HG02623 (cell line): ENCODE measurements around the gene SLC22A7.

ENCODE experiments used
- ATAC-seq: cut with Tn5 transposase; IDR thresholded peaks from one replicate; pipeline ENCODE4 v1.9.1; 2021; ENCODE audit warnings: moderate library complexity; ENCODE audit not compliant: unreplicated experiment

The SLC22A7 gene

DNA sequence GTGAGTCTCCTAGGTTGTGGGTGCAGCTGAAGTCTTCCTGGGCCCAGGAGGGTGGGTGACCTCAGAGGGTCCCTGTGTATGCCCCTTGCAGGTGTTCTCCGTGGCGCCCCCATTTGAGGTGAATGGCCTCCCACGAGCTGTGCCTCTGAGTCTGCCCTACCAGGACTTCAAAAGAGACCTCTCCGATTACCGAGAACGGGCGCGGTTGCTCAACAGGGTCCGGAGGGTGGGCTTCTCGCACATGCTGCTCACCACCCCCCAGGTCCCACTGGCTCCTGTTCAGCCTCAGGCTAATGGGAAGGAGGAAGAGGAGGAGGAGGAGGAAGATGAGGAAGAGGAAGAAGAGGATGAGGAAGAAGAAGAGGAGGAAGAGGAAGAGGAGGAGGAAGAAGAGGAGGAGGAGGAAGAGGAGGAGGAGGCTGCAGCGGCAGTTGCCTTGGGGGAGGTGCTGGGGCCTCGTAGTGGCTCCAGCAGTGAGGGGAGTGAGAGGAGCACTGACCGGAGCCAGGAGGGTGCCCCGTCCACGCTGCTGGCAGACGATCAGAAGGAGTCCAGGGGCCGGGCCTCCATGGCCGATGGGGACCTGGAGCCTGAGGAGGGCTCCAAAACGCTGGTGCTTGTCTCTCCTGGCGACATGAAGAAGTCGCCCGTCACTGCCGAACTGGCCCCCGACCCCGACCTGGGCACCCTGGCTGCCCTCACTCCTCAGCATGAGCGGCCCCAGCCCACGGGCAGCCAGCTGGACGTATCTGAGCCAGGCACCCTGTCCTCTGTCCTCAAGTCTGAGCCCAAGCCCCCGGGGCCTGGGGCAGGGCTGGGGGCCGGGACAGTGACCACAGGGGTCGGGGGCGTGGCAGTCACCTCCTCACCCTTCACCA lies 15.2 kb upstream of the SLC22A7 start:
- ATAC-seq: no peak

DNA sequence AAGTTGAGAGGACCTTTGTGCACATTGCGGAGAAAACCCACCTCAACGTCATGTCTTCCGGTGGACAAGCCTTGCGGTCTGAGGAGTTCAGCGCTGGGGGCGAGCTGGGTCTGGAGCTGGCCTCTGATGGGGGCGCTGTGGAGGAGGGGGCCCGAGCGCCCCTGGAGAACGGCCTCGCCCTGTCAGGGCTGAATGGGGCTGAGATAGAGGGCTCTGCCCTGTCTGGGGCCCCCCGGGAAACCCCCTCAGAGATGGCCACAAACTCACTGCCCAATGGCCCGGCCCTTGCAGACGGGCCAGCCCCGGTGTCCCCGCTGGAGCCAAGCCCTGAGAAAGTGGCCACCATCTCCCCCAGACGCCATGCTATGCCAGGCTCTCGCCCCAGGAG lies 14.6 kb upstream of the SLC22A7 start:
- ATAC-seq: no peak

DNA sequence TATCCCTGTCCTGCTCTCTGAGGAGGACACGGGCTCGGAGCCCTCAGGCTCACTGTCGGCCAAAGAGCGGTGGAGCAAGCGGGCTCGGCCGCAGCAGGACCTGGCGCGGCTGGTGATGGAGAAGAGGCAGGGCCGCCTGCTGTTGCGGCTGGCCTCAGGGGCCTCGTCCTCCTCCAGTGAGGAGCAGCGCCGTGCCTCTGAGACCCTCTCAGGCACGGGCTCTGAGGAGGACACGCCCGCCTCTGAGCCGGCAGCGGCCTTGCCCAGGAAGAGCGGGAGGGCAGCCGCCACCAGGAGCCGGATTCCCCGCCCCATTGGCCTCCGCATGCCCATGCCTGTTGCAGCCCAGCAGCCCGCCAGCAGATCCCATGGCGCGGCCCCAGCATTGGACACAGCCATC lies 14.2 kb upstream of the SLC22A7 start:
- no peak for ATAC-seq

DNA sequence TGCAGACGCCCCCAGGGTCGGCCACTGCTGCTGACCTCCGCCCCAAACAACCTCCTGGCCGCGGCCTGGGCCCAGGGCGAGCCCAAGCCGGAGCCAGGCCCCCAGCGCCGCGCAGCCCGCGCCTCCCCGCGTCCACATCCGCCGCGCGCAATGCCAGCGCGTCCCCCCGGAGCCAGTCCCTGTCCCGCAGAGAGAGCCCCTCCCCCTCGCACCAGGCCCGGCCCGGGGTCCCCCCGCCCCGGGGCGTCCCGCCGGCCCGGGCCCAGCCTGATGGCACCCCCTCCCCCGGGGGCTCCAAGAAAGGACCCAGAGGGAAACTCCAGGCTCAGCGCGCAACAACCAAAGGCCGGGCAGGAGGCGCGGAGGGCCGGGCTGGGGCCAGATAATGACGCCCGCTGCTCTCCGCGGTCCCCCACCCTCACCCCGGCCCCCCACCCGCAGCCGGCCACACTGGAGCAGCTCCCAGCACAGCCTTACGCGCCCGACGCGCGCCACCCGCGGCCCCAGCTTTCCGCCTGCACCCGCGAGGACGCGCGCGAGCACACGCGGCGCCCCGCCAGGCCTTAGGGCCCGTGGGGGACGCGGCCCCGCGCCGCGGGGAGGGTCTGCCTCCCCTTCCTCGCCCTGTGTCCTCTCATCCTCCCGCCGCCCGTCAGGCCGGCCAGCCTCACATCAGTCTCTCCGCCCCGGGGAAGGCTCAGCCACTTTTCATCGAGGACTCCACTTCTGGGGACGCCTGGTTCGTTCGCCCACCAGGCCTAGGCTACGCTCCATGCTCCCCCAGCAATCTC lies 12.9 kb upstream of the SLC22A7 start:
- no peak for ATAC-seq

DNA sequence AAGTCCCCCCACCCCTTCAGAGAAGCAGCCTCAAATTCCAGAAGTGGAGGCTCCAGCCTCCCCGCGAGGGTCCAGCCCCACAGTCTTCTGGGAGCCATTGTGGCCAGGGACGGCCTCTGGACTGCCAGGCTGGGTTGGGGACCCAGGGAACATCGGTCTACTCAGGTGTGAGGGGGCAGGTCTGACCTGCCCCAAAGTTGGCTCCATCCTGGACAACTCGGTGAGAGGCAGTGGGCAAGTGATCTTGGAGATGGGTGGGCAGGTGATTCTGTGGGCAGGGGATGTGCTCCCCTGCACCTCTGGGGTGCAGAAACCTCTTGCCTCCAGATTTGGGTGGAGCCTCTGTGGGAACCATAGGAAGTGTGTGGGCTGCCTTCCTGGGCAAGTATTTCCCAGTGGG lies 12.2 kb upstream of the SLC22A7 start:
- no peak for ATAC-seq

GRCh38 chr6:43286456-43286979 lies 11.5 kb upstream of the SLC22A7 start:
- ATAC-seq: no peak

GRCh38 chr6:43286980-43287716 lies 10.9 kb upstream of the SLC22A7 start:
- no peak for ATAC-seq

- no peak for ATAC-seq
Observed at GRCh38 chr6:43287717-43288679, 10.1 kb upstream of the SLC22A7 start.

GRCh38 chr6:43290339-43290904 lies 7.6 kb upstream of the SLC22A7 start:
- ATAC-seq: no peak

GRCh38 chr6:43290905-43291355 lies 7.1 kb upstream of the SLC22A7 start:
- ATAC-seq: no peak

GRCh38 chr6:43291708-43292107 lies 6.4 kb upstream of the SLC22A7 start:
- ATAC-seq: no peak

DNA sequence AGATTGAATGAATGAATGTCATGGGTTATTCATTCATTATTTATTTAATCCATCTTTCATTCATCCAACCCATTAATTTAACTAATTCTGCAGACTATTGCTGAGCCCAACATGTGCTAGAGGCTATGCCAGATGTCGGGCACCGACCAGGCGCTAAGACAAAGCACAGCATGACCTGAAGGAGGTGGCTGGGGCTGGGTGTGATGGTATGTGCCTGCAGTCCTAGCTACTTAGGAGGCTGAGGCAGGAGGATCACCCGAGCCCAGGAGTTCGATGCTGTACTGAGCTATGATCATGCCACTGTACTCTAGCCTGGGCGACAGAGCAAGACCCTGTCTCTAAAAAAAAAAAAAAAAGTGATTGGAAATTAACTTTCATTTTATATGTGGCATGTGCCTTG lies 5.7 kb upstream of the SLC22A7 start:
- ATAC-seq: no peak

- ATAC-seq: no peak
Observed at GRCh38 chr6:43292763-43293318, 5.2 kb upstream of the SLC22A7 start.

DNA sequence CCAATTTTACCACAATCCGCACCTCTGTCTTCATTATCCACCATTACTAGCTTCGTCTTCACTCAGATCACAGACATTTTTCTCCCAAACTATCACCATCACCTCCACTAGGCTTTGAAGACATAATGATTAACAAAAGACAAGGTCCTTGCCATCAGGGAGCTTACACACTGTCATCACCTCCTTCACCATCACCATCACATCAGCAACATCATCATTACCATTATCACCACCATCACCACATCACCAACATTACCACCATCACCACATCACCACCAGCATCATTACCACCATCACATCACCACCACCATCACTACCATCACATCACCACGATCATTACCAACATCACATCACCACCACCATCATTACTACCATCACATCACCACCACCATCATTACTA lies 4.4 kb upstream of the SLC22A7 start:
- no peak for ATAC-seq

DNA sequence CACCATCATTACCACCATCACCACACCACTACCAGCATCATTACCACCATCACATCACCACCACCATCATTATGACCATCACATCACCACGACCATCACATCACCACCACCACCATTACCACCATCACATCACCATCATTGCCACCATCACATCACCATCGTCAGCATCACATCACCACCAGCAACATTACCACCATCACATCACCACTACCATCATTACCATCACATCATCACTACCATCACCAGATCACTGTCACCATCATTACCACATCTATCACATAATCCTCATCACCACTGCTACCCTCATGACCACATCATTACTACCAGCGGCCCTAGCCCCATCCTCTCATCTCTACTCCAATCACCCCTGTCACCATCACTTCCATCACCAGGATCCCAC lies 3.5 kb upstream of the SLC22A7 start:
- ATAC-seq: no peak

DNA sequence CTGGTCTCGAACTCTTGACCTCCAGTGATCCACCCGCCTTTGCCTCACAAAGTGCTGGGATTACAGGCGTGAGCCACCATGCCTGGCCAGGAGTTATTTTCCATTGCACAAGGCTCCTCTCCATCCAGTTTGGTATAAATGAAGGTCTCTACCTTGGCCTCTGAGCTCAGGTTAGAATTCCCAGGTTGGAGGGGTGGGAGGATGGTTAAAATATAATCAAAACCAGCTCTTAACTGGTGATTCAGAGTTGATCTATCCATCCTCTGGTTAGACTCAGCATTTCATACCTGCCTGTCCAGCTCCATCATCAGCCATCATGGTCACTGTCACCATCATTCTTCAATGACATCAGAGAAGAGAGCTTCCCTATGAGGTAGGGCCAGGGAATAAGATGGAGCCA lies 2.6 kb upstream of the SLC22A7 start:
- ATAC-seq: no peak

DNA sequence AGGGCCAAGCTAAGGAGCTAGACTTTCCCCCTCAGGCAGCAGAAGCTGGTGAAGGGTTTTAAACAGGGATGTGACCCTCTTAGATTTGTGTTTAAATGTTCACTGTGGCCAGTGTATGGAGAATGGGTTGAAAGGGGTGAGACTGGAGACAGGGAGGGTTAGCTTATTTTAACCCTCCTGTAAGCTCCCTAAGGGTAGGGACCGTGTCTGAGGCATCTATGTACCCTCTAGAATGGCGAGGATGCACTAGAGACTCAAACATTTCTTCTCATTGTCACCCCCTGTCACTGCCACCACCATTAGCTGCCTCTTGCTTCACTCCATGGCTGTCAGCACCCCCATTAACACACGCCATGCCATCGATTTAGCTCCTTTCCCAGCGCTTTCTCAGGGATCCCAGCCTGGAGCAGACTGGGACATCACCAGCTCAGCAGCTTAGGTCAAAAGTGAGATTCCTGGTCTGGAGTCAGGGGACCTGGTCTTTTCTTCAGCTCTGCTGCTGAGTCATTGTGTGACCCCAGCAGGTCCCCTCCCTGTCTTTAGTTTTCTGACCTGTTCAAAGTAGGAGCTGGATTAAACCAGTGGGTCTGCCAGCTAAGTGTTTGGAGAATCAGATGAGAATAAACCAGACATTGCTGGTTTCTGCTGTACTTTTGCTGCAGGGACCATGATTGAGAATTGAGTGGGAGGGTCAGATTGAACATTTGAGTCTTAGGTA lies 1.1 kb upstream of the SLC22A7 start:
- ATAC-seq: no peak

DNA sequence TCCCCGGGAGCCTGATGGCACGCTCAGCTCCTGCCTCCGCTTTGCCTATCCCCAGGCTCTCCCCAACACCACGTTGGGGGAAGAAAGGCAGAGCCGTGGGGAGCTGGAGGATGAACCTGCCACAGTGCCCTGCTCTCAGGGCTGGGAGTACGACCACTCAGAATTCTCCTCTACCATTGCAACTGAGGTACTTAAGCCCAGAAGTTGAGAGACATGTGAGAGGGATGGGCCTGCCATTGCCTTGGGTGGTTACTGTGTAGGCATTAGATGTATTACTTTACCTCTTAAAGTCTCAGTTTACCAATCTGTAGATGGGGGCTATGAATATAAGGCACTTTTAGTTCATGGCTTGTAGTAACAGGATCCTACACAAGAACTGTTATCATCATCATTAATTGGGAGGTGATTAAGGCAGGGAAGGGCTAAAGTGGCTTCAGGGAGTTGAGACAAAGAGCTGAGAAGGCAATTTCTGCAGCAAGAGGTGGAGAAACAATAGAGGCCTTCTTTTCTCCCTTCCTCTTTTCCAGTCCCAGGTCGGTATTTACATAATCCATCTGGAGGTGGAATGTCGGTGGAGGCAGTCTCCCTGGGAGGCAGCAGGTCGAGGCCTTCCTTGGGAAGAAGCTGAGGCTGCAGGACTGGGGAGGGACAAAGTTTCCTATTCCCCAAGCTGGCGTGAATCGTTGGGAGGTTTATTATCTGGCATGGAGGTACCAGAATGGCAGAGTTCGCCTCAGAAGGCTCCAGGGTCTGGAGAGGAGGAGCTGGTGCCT lies 691 bp downstream of the SLC22A7 start:
- ATAC-seq: no peak
